ENCODE measurements around the gene RASEF.

DNA sequence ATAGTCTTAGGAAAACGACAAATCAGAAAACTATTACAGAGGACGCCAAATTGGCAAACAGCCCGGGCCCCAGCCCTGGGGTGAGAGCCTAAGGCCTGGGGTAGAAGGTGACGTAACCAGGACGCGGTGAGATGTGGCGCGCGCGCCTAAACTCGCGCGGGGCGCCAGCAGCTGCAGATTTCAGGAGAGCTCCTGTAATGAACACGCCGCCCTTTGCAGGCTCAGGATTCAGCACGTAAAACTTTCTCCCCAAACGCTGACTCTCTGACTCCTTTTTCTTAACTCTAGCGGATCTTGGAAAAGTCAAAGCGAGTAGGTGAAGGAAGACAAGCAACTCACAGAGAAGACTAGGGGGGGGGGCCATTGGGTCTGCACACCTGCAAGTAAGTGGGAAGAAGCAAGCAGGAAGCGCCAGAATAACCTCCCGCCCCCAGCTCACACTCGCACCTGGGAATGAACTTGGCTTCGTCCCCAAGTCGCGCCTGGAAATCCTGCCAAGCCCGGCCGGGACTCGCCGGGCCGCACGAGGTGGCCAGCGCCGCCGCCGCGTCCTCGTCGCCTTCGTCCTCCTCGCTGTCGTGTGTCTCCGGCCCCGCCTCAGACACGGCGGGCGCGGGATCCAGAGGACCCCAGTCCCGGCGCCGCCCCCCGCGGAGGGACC, 822 bp downstream of the RASEF start:
- TF ChIP-seq, protein P1, sequence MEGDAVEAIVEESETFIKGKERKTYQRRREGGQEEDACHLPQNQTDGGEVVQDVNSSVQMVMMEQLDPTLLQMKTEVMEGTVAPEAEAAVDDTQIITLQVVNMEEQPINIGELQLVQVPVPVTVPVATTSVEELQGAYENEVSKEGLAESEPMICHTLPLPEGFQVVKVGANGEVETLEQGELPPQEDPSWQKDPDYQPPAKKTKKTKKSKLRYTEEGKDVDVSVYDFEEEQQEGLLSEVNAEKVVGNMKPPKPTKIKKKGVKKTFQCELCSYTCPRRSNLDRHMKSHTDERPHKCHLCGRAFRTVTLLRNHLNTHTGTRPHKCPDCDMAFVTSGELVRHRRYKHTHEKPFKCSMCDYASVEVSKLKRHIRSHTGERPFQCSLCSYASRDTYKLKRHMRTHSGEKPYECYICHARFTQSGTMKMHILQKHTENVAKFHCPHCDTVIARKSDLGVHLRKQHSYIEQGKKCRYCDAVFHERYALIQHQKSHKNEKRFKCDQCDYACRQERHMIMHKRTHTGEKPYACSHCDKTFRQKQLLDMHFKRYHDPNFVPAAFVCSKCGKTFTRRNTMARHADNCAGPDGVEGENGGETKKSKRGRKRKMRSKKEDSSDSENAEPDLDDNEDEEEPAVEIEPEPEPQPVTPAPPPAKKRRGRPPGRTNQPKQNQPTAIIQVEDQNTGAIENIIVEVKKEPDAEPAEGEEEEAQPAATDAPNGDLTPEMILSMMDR (IDR thresholded peaks at IDR 0.05) = no peak
- TF ChIP-seq ZFX (IDR thresholded peaks at IDR 0.05; ENCODE audit: borderline replicate concordance) = no peak

All from 22Rv1 (cell line).